NCI-H1105 (cell line): ENCODE results near the gene RPL38.
A peak's percentile ranks its signal among the peaks of the same experiment; 100 is the strongest.

ENCODE experiments used
- DNase-seq: peaks from one replicate; lab custom pipeline; 2025; lab: John Stamatoyannopoulos, UW

The RPL38 gene

GRCh38 chr17:74203439-74204240 lies at the start of gene RPL38:
Gene RPL38 (plus strand): TSS chr17:74203678. CDS start chr17:74203956, 278 bp downstream.
- DNase-seq: peak; percentile 90

DNA sequence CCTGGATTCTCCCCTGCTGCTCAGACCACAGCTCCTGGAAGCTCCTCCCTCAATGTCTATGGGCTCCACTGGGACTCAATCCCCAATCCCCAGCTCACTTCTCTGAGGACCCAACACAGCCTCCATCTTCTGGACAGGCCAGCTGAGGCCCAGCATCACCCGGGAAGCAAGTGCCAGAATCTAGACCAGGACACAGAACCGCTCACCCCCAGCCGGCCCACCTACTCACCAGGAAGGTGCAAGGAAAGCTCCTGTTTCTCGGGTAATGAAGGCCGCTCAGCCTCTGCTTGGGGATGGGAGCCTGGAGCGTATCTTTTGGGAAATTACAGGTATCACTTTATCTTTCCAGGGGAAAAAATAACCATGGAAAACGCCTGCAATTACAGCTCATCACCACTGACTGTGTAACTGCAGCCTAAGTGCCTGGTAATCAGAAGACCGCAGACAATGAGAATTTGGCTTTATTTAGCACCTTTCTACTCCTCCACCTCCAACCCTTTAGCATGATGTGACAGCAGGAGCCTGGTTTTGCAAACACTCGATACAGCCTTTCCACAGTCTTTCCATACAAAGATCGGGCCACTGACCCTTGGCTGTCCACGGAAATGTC lies 49.6 kb upstream of the RPL38 start:
- DNase-seq: no peak

DNA sequence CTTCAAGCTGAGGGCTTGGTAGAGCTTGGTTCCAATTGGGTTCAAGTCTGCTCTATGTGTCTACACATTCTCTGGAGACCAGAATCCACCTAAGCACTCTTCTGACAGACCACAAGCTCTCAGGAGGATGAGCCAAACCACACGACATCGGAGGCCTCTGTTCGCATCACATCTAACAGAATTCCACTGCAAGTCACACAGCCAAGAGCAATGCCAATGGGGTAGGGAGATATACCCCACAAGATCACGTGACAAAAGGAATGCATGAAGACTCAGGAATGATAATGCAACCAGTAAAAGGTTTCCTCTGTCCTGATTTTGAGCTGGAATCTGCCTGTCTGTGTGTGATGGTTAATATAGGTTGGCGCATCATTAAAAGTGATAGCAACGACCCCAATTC lies 46.6 kb upstream of the RPL38 start:
- no peak for DNase-seq

GRCh38 chr17:74157366-74157765 lies 46.1 kb upstream of the RPL38 start:
- DNase-seq: no peak

GRCh38 chr17:74158761-74159160 lies 44.7 kb upstream of the RPL38 start:
- DNase-seq: no peak

GRCh38 chr17:74159226-74159840 lies 44.1 kb upstream of the RPL38 start:
- DNase-seq: no peak

DNA sequence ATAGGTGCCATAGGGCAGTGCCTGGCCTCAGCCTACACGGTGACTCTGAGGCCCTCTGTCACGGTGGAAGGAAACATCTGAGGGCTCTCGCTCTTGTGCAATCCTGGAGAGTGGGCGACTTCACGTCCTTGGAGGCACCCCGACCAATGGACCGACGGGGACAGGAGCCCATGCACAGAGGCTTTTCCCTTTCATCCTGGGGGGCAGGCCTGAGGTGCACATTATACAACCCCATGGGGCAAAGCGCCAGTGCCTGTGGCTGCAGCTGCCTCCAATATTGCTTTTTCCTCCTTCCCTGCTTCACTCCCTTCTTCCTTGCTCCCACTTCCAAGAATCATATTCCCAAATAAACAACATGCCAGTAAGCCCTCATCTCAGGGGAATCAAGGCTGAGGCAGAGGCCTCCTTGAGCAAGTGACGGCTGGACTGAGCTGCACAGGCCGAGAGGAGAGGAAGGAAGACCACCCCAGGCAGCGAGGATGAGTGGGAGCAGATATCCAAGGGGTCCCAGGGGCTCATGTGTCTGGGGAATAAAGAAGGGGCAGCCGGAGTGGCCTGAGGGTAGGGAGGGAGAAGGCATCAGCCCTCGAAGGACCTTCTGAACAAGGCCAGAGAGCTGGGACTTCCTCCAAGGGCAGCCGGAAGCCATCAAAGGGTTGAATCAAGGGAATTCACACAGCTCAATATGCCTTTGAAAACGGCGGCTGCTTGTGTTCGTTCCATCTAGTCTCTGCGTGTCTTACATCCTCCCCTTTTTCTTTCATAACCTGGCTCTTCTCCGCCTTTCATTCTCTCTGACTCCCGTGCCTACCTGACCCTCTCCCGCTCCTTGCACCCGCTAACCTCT lies 42.6 kb upstream of the RPL38 start:
- no peak for DNase-seq

DNA sequence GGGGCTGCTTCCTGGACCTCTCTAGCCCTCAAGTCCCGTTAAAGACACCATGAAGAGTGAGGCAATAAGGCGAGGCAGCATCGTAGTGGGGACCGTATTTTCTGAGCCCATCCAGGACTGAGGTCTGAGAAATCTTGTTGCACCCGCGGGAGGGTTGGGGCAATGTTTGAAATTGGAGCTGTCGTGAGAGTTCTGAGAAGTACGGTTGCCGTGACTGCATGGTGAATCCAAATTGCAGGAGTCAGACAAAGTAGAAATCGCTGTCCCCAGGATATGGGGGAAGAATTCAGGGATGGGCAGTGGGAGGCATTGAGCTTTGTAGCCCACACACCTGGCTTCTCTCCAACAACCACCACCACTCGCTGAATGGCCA lies 42.0 kb upstream of the RPL38 start:
- DNase-seq: no peak

DNA sequence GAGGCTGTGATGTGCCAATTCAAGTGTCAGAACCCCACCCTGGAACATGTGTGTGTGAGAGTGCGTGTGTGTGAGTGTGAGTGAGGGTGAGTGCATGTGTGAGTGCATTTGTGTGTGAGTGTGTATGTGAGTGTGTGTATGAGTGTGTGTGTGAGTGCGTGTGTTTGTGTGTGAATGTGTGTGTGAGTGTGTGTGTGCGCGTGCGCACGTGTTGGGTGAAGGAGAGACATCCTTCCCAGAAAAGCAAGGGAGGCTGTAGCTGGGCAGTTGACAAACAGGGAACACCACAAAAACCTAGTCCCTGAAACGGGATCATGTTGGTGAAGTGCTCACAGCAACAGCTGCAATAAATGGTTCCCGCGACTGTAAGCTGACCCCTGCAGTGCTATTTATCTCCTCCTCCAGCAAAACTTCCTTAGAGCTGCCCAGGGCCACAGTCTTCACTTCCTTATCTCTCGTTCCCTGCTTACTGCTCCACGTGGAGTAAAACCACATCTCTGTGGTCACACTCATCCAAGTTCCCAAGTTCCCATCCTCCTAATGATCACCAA lies 40.1 kb upstream of the RPL38 start:
- no peak for DNase-seq

DNA sequence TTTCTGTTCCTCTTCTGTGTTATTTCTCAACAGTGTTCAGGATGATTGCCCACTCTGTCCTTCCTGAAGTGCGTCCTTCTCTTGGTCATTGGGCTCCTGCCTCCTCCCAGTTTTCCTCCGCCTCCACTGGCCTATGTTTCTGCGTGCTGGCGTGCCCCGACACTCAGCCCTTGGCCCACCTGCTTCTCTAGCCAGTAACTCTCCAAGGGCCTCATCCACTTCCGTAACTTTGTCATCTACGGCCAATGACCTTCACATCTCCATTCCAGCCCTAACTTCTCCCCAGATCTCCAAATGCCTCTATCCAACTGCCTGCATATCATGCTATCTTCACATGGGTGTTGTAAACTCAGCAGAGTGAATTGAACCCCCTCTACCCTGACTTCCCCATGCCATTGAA lies 39.6 kb upstream of the RPL38 start:
- DNase-seq: no peak

DNA sequence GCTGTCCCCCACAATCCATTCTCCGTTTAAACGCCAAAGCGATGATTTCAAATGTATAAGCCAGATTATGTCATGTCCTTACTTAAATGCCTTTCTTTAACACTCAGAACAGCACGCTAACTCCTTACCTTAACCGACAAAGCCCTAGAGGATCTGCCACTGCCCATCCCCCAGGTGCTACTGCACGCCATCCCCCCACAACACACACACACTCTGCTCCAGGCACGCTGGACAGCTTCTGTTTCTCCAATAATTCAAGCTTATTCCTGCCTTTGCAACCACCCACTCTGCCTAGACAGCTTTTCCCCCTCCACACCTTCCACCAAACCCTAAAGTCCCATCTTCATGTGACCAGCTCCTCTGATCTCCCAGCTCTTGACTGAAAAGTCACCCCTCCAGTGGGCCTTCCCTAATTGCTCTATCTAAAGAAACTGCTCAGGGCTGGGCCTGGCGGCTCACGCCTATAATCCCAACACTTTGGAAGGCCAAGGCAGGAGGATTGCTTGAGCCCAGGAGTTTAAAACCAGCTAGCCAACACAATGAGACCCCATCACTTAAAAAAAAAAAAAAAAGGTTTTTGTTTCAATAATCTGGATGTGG lies 38.9 kb upstream of the RPL38 start:
- DNase-seq: no peak

DNA sequence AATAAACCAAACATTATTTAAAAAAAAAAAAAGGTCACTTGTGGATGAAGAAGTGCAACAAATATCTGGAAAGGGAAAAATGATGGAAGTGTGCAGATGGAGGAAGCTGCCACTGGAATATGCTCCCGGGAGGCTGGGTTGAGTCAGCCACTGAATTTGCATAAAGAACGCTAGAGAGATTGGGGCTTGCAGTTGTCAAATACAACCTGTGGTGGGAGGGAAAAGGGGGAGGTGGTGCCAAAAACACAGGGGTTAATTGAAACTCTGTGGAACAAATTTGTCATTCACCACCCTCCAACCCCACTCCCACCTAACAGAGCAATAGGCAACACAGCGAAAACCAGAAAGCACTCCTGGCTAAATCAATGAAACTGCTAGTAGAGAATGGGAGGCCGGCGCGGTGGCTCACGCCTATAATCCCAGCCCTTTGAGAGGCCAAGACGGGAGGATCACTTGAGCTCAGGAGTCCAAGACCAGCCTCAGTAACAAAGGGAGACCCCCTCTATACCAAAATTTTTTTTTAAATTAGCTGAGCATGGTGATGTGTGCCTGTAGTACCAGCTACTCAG lies 37.6 kb upstream of the RPL38 start:
- no peak for DNase-seq

DNA sequence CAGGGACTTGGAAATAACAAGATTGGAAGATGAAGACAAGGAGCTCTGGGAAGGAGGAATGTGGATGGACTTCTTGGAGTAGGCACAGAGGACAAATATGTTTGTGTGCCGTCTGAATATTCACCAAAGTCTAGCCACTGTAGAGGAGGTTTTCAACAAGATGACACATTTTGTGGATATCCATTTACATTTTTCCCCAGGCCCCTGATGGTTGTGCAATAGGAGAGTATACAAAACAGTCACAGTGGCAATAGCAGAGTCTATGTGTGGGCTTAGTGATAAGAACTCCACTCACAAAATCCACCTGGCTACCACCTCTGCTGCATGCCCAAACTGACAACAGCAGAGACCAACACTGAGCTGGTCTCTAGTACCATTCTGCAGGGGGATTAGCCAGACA lies 32.6 kb upstream of the RPL38 start:
- DNase-seq: no peak

GRCh38 chr17:74172700-74173099 lies 30.8 kb upstream of the RPL38 start:
- no peak for DNase-seq

DNA sequence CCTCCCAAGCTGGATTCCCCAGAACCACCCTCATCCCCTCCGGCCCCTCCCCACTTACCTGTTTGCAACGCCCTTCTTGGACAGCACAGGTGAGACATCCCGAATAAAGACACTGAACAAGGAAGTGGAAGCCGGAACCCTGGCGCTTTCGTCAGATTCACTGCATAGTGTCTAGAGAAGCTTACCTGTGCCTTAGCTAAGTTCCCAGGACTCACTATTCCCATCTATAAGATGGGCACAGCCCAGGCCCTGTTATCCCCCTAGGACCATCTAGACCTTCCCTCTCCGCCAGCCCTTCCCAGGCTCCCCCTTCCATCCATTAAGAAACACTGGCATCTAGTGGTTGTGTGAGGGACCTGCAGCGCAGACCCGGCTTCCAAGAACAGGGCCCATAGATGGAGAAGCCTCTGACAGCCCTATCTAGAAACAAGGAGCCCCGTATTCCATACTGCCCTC lies 26.9 kb upstream of the RPL38 start:
- DNase-seq: peak; percentile 62

GRCh38 chr17:74177018-74177450 lies 26.4 kb upstream of the RPL38 start:
- DNase-seq: no peak

DNA sequence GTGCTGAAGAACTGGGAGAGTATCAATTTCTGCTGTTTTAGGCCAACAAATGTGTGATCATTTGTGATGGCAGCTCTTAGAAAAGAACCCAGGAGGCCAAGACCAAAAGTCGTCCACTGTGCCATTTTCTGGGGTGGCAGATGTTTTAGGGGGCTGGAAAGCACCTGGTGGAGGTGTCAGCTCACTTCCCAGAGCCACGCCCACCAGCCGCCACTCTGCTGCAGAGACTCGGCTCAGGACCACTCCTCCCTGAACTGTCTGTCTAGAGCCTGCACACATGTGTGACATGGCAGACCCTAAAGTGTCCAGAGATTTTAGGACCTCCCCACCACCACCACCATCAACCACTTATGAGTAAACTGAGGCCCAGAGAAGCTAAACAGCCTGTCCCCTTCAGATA lies 23.9 kb upstream of the RPL38 start:
- no peak for DNase-seq

DNA sequence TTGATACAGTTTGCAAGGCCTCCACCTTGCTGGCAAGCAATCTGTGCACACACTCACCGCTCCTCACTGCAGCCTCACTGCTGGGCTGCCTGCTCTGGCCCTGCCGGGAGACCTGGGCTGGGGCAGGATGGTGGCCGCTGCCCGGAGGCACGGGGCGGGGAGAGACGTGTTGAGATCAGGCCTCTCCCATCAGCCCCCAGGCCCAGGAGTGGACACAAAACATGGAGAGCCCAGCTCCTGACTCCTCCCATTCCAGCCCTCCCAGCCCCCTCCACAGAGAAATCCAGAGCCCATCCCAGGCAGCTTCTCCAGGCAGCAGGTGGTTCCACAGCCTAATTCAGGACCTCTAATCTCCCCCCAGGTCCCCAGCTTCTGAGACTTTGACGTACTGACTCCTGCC lies 23.1 kb upstream of the RPL38 start:
- no peak for DNase-seq

- no peak for DNase-seq
Observed at GRCh38 chr17:74181341-74181740, 22.1 kb upstream of the RPL38 start.

GRCh38 chr17:74182041-74182723 lies 21.3 kb upstream of the RPL38 start:
- DNase-seq: no peak

- no peak for DNase-seq
Observed at GRCh38 chr17:74183411-74183810, 20.1 kb upstream of the RPL38 start.
